SK-N-SH (cell line): ENCODE data around the gene B3GALT4.

ENCODE experiments used
- CHD2 ChIP-seq: fragments of 150-350 bp; IDR thresholded peaks from 2 replicates; pipeline ENCODE4 v1.6.1; 2018; ENCODE audit warnings: low read length; ENCODE audit not compliant: partially characterized antibody
- EP300 ChIP-seq, 2 experiments: IDR thresholded peaks; 2 replicates each; pipeline versions ENCODE4 v1.4.0 to v1.6.1; 2012; ENCODE audit warnings: borderline replicate concordance in 1 of 2, low read depth in 1 of 2, low read length in 1 of 2
- FOXJ3 ChIP-seq: sonication (generic); formaldehyde crosslinking; IDR thresholded peaks from 2 replicates; pipeline ENCODE4 v1.5.1; 2020; ENCODE audit warnings: mild to moderate bottlenecking, missing genetic modification reagents

DNA sequence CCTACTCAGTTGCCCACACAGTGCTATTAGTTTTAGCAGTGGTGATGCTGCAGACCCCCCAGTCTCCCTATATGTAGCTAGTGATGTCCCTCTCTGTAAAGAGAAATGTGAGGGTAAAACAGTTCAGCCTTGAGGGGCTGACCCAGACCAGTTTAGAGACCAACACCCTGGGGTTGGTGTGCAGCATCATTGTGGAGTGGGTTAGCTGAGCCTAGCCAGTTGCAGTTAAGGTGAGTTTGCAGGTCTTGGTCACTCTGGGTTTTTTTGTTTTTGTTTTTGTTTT, 401 bp upstream of the B3GALT4 start:
- no peak for TF ChIP-seq CHD2
- TF ChIP-seq FOXJ3 (CRISPR knock-in tag), result no peak
- no peak for TF ChIP-seq EP300 (IDR thresholded peaks at IDR 0.05; ENCODE audit: borderline replicate concordance in 1 of 2, low read depth in 1 of 2, low read length in 1 of 2)
